GM12878 (cell line): ENCODE data around the gene SSR3.

Experiments used
- CHD2 ChIP-seq: IDR thresholded peaks from 2 replicates; pipeline ENCODE4 v1.6.1; 2011; ENCODE audit warnings: low read depth, low read length, improper control_type of control experiment, borderline replicate concordance
- CTCF ChIP-seq, 3 experiments: IDR thresholded peaks in 2 of 3; conservative IDR thresholded peaks in 1 of 3; 2 replicates each; pipeline ENCODE4 v1.5.1; 2011; ENCODE audit warnings: low read depth in 3 of 3, low read length in 3 of 3, mild to moderate bottlenecking in 3 of 3, control low read depth in 2 of 3, moderate library complexity in 2 of 3, inconsistent platforms in 1 of 3, mixed read lengths in 1 of 3; ENCODE audit not compliant: control insufficient read depth in 2 of 3, insufficient read depth in 1 of 3; ENCODE audit errors: extremely low read depth in 1 of 3
- EGR1 ChIP-seq, 2 experiments: IDR thresholded peaks; 1 replicate in 1 of 2; 2 replicates in 1 of 2; pipeline ENCODE4 v1.6.1; 2011 to 2012; ENCODE audit warnings: low read depth in 2 of 2, low read length in 2 of 2, borderline replicate concordance in 1 of 2, mild to moderate bottlenecking in 1 of 2, moderate library complexity in 1 of 2
- EP300 ChIP-seq, 2 experiments: fragments of 150-350 bp in 1 of 2; IDR thresholded peaks; 2 replicates each; pipeline ENCODE4 v1.6.1; 2011 to 2012; ENCODE audit warnings: low read depth in 2 of 2, low read length in 2 of 2, borderline replicate concordance in 1 of 2, improper control_type of control experiment in 1 of 2, inconsistent platforms in 1 of 2; ENCODE audit not compliant: control insufficient read depth in 1 of 2
- GABPA ChIP-seq: IDR thresholded peaks from 2 replicates; pipeline ENCODE4 v1.6.1; 2014; ENCODE audit warnings: antibody characterized with exemption, low read depth, mild to moderate bottlenecking, inconsistent platforms
- GATAD2B ChIP-seq: fragments of 450-650 bp; conservative IDR thresholded peaks from 2 replicates; pipeline ENCODE4 v1.6.1; 2017; ENCODE audit warnings: low read depth, mild to moderate bottlenecking, moderate library complexity
- POLR2A ChIP-seq: IDR thresholded peaks from 2 replicates; pipeline ENCODE4 v1.6.1; 2011; ENCODE audit warnings: low read depth, mild to moderate bottlenecking, low read length
- POLR2AphosphoS5 ChIP-seq: IDR thresholded peaks from 2 replicates; pipeline ENCODE4 v1.6.1; 2011; ENCODE audit warnings: mild to moderate bottlenecking, low read length, inconsistent platforms
- PRDM15 ChIP-seq: fragments of 450-650 bp; formaldehyde crosslinking; IDR thresholded peaks from 2 replicates; pipeline ENCODE4 v1.4.0; 2020; ENCODE audit warnings: mild to moderate bottlenecking, moderate library complexity
- SMC3 ChIP-seq: IDR thresholded peaks from 2 replicates; pipeline ENCODE4 v1.6.1; 2011; ENCODE audit warnings: low read length, improper control_type of control experiment, borderline replicate concordance
- SPI1 ChIP-seq: IDR thresholded peaks from 2 replicates; pipeline ENCODE4 v1.6.1; 2011; ENCODE audit warnings: low read depth, mild to moderate bottlenecking, low read length, moderate library complexity, borderline replicate concordance; ENCODE audit not compliant: insufficient read depth

- no peak for TF ChIP-seq CTCF (IDR thresholded peaks at IDR 0.05 in 2 of 3, conservative IDR thresholded peaks at IDR 0.05 in 1 of 3; ENCODE audit: control insufficient read depth in 2 of 3, extremely low read depth in 1 of 3, insufficient read depth in 1 of 3, low read depth in 3 of 3, low read length in 3 of 3)
- no peak for TF ChIP-seq POLR2AphosphoS5
- TF ChIP-seq EP300 (IDR thresholded peaks at IDR 0.05; ENCODE audit: borderline replicate concordance in 1 of 2, control insufficient read depth in 1 of 2, low read depth in 2 of 2, low read length in 2 of 2), result no peak
- no peak for TF ChIP-seq PRDM15 (CRISPR knock-in tag)
- no peak for TF ChIP-seq SPI1
- TF ChIP-seq CHD2, result no peak
- no peak for TF ChIP-seq GABPA
- no peak for TF ChIP-seq EGR1 (IDR thresholded peaks at IDR 0.05; ENCODE audit: borderline replicate concordance in 1 of 2, low read depth in 2 of 2, low read length in 2 of 2)
- no peak for TF ChIP-seq SMC3
- no peak for TF ChIP-seq POLR2A
- TF ChIP-seq GATAD2B, result no peak
These were observed 22.2 kb downstream of the SSR3 start for GRCh38 chr3:156532730-156533129.
